ENCODE data around the gene MCEMP1. TPM values are rescaled to one million over a fixed set of nuclear protein-coding genes. Genes with fewer than 3 reads are reported as not detected.

The MCEMP1 gene
- polyA plus RNA-seq, 1 donor from 2014 or later: not detected

- no peak overlapping the region for H3K9ac ChIP-seq (ENCODE audit: low read length)
- TF ChIP-seq CTCF (IDR thresholded peaks at IDR 0.05; ENCODE audit: poor library complexity, severe bottlenecking): no peak
- no peak for TF ChIP-seq POLR2AphosphoS5 (IDR thresholded peaks at IDR 0.05)
- no peak for TF ChIP-seq EZH2 (IDR thresholded peaks at IDR 0.05; ENCODE audit: borderline replicate concordance, insufficient read depth, low read length, poor library complexity, severe bottlenecking)
- no peak for TF ChIP-seq REST (IDR thresholded peaks at IDR 0.05; ENCODE audit: borderline replicate concordance)
- TF ChIP-seq MXI1 (conservative IDR thresholded peaks at IDR 0.05; ENCODE audit: poor library complexity, severe bottlenecking): no peak
- TF ChIP-seq EP300 (conservative IDR thresholded peaks at IDR 0.05; ENCODE audit: poor library complexity, severe bottlenecking): no peak
- no peak for TF ChIP-seq RAD21 (conservative IDR thresholded peaks at IDR 0.05)
- no peak overlapping the region for H3K27ac ChIP-seq (ENCODE audit: low read length)
- no peak overlapping the region for H3K4me2 ChIP-seq (ENCODE audit: low read length)
- H3K36me3 ChIP-seq (ENCODE audit: insufficient read depth, low read length): no peaks in the 10 kb centered on the region
- H4K20me1 ChIP-seq (ENCODE audit: insufficient read depth): no peaks in the 10 kb centered on the region
- no peaks in the 10 kb centered on the region for H3K9me2 ChIP-seq (ENCODE audit: insufficient read depth, low read length)
- H2AFZ ChIP-seq (ENCODE audit: low read depth, low read length): no peak overlapping the region
- no peaks in the 10 kb centered on the region for H3F3A ChIP-seq (ENCODE audit: insufficient read depth, low read length, poor library complexity, severe bottlenecking)
- no peak overlapping the region for H3K4me3 ChIP-seq (ENCODE audit: low read length)
- no peaks in the 10 kb centered on the region for H3K9me3 ChIP-seq (ENCODE audit: low read length)
- H3K79me2 ChIP-seq (replicated peaks; ENCODE audit: insufficient read depth, low read length): no peaks in the 10 kb centered on the region
- H3K27me3 ChIP-seq (ENCODE audit: insufficient read depth, low read depth, low read length): no peaks in the 10 kb centered on the region
These were observed 27.6 kb downstream of the MCEMP1 start for GRCh38 chr19:7704280-7705060.

- no peaks in the 10 kb centered on the region for H3F3A ChIP-seq (ENCODE audit: insufficient read depth, low read length, poor library complexity, severe bottlenecking)
- H3K9ac ChIP-seq (ENCODE audit: low read length): no peak overlapping the region
- no peaks in the 10 kb centered on the region for H3K27me3 ChIP-seq (ENCODE audit: insufficient read depth, low read depth, low read length)
- no peaks in the 10 kb centered on the region for H3K36me3 ChIP-seq (ENCODE audit: insufficient read depth, low read length)
- no peaks in the 10 kb centered on the region for H4K20me1 ChIP-seq (ENCODE audit: insufficient read depth)
- no peak overlapping the region for H2AFZ ChIP-seq (ENCODE audit: low read depth, low read length)
- no peak overlapping the region for H3K27ac ChIP-seq (ENCODE audit: low read length)
- H3K4me2 ChIP-seq (ENCODE audit: low read length): no peak overlapping the region
- no peak for TF ChIP-seq SMC3 (conservative IDR thresholded peaks at IDR 0.05; ENCODE audit: poor library complexity)
- no peaks in the 10 kb centered on the region for H3K79me2 ChIP-seq (replicated peaks; ENCODE audit: insufficient read depth, low read length)
- no peaks in the 10 kb centered on the region for H3K9me2 ChIP-seq (ENCODE audit: insufficient read depth, low read length)
- H3K9me3 ChIP-seq (ENCODE audit: low read length): no peaks in the 10 kb centered on the region
- no peak overlapping the region for H3K4me3 ChIP-seq (ENCODE audit: low read length)
These were observed 28.7 kb downstream of the MCEMP1 start for GRCh38 chr19:7705387-7706187.
